Measurements from ENCODE around the gene IGHMBP2. TPM values are rescaled to one million over a fixed set of nuclear protein-coding genes. Genes with fewer than 3 reads are reported as not detected.

The IGHMBP2 gene
- total and polyA plus RNA-seq, 7 donors, result 5.4 to 41.3 (median 15.7) TPM

DNA sequence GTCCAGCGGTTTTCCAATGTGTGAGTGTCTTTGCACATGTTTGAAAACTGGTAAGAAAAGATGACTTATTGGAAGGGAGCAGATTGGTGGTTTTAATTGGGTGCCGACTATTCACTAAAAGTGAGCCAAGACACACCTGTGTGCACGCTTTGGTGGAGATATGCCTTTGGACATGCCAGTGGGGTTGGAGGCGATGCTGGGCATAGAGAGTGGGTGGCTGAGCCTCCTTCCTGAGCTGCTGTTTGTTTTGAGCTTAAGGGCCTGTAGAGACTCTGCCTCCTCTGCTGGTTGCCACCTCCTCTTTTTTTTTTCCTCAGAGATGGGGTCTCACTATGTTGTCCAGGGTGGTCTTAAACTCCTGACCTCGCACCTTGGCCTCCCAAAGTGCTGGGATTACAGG lies 9.5 kb downstream of the IGHMBP2 start:
- H3K4me1 ChIP-seq, result no peaks in the 10 kb centered on the region
- H3K36me3 ChIP-seq, result peaks cover 25 to 100% (median 73%) of the 10 kb centered on the region in 4 donors
- no peaks in the 10 kb centered on the region for H3K9me3 ChIP-seq
- DNase-seq, result no peak
- intact Hi-C loops (cut with DNase I), result no loop called here
- TF ChIP-seq POLR2AphosphoS5 (IDR thresholded peaks at IDR 0.05), result no peak
- TF ChIP-seq, protein P1, sequence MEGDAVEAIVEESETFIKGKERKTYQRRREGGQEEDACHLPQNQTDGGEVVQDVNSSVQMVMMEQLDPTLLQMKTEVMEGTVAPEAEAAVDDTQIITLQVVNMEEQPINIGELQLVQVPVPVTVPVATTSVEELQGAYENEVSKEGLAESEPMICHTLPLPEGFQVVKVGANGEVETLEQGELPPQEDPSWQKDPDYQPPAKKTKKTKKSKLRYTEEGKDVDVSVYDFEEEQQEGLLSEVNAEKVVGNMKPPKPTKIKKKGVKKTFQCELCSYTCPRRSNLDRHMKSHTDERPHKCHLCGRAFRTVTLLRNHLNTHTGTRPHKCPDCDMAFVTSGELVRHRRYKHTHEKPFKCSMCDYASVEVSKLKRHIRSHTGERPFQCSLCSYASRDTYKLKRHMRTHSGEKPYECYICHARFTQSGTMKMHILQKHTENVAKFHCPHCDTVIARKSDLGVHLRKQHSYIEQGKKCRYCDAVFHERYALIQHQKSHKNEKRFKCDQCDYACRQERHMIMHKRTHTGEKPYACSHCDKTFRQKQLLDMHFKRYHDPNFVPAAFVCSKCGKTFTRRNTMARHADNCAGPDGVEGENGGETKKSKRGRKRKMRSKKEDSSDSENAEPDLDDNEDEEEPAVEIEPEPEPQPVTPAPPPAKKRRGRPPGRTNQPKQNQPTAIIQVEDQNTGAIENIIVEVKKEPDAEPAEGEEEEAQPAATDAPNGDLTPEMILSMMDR (IDR thresholded peaks at IDR 0.05), result no peak
- no peak for TF ChIP-seq POLR2A (IDR thresholded peaks at IDR 0.05)
- TF ChIP-seq EP300 (IDR thresholded peaks at IDR 0.05), result no peak
- H3K27me3 ChIP-seq, result no peaks in the 10 kb centered on the region
- no peak overlapping the region for H3K4me3 ChIP-seq
- no peak overlapping the region for H3K27ac ChIP-seq
- WGBS, 2 donors, result 93% methylated on average over 5 of the region's 5 CpGs

DNA sequence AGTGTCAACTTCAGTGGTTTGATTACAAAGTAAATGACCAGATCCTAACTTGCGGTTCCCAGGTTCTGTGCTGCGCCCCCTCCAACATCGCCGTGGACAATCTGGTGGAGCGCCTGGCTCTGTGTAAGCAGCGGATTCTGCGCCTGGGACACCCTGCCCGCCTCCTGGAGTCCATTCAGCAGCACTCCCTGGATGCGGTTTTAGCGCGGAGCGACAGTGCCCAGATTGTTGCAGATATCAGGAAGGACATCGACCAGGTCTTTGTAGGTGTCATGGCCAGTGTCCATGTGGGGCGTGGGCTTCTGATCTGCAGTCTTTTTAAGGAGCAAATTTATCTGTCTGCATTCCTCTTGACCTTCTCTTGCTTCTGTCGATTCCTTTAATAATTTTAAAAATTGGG lies 11.1 kb downstream of the IGHMBP2 start:
- no peaks in the 10 kb centered on the region for H3K9me3 ChIP-seq
- H3K36me3 ChIP-seq, result peaks cover 18 to 100% (median 71%) of the 10 kb centered on the region in 4 donors
- peaks cover 0 to 1% (median 0%) of the 10 kb centered on the region in 4 donors for H3K4me1 ChIP-seq
- H3K27ac ChIP-seq, result no peak overlapping the region
- 98% methylated on average over 15 of the region's 15 CpGs for WGBS, 2 donors
- TF ChIP-seq POLR2AphosphoS5 (IDR thresholded peaks at IDR 0.05) (no peak), EP300 (IDR thresholded peaks at IDR 0.05) (no peak), POLR2A (IDR thresholded peaks at IDR 0.05) (no peak)
- TF ChIP-seq, protein P1 (IDR thresholded peaks at IDR 0.05), result no peak
- no peaks in the 10 kb centered on the region for H3K27me3 ChIP-seq
- H3K4me3 ChIP-seq, result no peak overlapping the region
- DNase-seq, result peak; percentile 44
- intact Hi-C loops (cut with DNase I), result no loop called here

DNA sequence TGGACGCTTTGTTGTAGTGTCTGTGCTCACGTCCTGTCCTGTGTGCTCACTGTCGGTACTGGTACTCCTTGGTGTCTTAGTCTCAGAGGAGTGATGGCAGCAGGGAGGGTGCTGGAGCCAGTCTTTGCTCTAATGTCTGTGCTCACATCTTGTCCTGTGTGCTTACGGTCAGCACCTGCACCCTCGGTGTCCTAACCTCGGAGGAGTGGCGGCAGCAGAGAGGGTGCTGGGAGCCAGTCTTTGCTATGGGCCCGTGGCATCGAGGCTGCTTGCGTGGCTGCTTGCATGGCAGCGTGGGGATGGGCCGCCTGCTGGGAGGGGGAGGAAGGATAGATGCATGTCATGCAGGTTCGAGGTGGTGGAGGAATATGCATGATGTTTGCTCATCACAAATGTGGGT lies 12.7 kb downstream of the IGHMBP2 start:
- Histone ChIP-seq H3K27me3 (no peaks in the 10 kb centered on the region), H3K27ac (no peak overlapping the region), H3K9me3 (no peaks in the 10 kb centered on the region), H3K4me1 (peaks cover 0 to 14% (median 4%) of the 10 kb centered on the region in 4 donors), H3K36me3 (peaks cover 20 to 100% (median 61%) of the 10 kb centered on the region in 4 donors), H3K4me3 (no peak overlapping the region)
- TF ChIP-seq, protein P1 (IDR thresholded peaks at IDR 0.05), result no peak
- TF ChIP-seq POLR2AphosphoS5 (IDR thresholded peaks at IDR 0.05), result no peak
- TF ChIP-seq EP300 (IDR thresholded peaks at IDR 0.05), result no peak
- no peak for TF ChIP-seq POLR2A (IDR thresholded peaks at IDR 0.05)
- intact Hi-C loops (cut with DNase I), result no loop called here
- 92 to 95% methylated on average over 13 of the region's 13 CpGs for WGBS, 2 donors
- peak; percentile 53 for DNase-seq

DNA sequence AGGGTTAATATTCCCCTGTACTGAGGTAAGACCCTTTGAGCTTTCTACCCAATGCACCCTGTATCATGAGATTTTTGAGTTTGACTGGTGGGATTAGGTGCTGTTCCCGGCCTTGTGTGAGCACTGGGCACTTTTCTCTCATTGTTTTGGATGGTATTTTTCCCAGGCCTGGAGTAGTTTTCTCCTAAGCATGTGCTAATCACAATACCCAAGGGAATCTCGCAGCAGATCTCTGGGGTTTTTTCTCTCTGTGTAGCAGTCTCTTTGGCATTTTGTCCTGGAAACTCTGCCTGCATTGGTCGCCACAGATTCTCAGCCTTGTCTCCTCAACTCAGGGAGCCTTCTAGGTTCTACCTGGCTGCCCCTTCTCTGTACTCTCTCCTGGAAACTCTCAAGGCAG lies 19.9 kb downstream of the IGHMBP2 start:
- Histone ChIP-seq H3K27ac (peak overlapping the region; percentile 80 to 94 (median 85)), H3K36me3 (peaks cover 14 to 74% (median 28%) of the 10 kb centered on the region in 4 donors), H3K4me3 (no peak overlapping the region), H3K9me3 (peaks cover 7 to 15% (median 9%) of the 10 kb centered on the region in 4 donors), H3K27me3 (no peaks in the 10 kb centered on the region), H3K4me1 (peaks cover 0 to 57% (median 39%) of the 10 kb centered on the region in 4 donors)
- no peak for TF ChIP-seq POLR2AphosphoS5 (IDR thresholded peaks at IDR 0.05)
- TF ChIP-seq EP300 (IDR thresholded peaks at IDR 0.05), result no peak
- TF ChIP-seq, protein P1 (IDR thresholded peaks at IDR 0.05), result no peak
- TF ChIP-seq POLR2A (IDR thresholded peaks at IDR 0.05), result no peak
- DNase-seq, result peak; percentile 29
- WGBS, 2 donors, result 93 to 95% methylated on average over 3 of the region's 3 CpGs
- intact Hi-C loops (cut with DNase I), result loop anchor here (5.0 kb wide), 1 partner anchor 164 kb away; no protein-coding TSS in a partner anchor

All from sigmoid colon (tissue), 7 donors.